Measurements from ENCODE around the gene NEU1.
"Not testable (repeated sequence)": the region's sequence is repeated elsewhere in the genome, so short reads cannot be mapped to it uniquely, and the experiment has no call there.

NEU1 gene

GRCh38 chr6:31822036-31822821 is 40.4 kb downstream of the NEU1 start:
- no peaks in the 10 kb centered on the region for H3K36me3 ChIP-seq
- H3K4me1 ChIP-seq: peaks cover 61 to 89% (median 81%) of the 10 kb centered on the region in 10 experiments

DNA sequence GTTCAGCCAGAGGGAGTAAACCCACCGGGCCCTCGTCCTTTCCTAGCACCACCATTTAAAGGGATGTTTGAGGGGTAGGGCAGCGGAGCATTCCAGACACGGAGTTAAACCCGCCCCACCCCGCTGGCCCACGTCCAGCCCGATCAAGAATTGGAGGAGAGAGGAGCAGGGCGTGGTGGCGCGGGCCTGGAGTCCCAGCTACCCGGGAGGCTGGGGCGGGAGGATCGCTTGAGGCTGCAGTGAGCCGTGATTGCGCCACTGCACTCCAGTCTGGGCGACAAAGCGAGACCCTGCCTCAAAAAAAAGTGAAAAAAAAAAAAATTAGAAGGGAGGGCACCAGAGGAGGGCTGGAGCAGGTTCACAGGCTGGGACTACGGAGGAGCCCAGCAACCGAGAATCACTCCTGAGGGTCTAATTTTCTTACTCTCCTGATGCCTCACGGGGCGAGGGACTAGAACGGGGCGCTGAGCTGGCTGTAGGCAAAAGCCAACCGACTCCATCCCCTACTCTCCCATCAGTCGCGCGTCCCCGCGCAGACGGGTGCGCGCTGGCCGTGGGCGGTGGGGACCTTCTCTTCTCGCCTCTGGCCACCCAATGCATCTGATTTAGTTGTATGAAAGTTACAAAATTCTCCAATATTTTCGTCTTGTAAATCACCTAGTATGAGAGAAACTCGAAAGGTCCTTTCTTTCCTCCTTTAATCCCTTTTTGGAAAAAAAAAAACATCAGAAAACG is 41.2 kb downstream of the NEU1 start:
- H3K27ac ChIP-seq: peak overlapping the region; percentile 77 to 91 (median 83)
- peaks cover 0 to 7% (median 0%) of the 10 kb centered on the region in 11 experiments; a peak in 1 of 22 replicates for H4K20me1 ChIP-seq
- peak overlapping the region; percentile 55 to 75 (median 66) for H3K4me3 ChIP-seq
- H3K9me3 ChIP-seq (replicated peaks in 1 of 11): no peaks in the 10 kb centered on the region
- H3K27me3 ChIP-seq: no peaks in the 10 kb centered on the region; a peak in 1 of 22 replicates
- peak in 1 of 11 experiments; percentile 17; a peak in 2 of 22 replicates for TF ChIP-seq Cebpa-rat (IDR thresholded peaks at IDR 0.05)
- peak overlapping the region; percentile 74 to 88 (median 83) for H3K9ac ChIP-seq
- H3K4me1 ChIP-seq: peaks cover 58 to 87% (median 78%) of the 10 kb centered on the region in 10 experiments
- no peaks in the 10 kb centered on the region for H3K36me3 ChIP-seq
- peak overlapping the region; percentile 83 to 99 (median 96) for H3K4me2 ChIP-seq

More at GRCh38 chr6:31822036-31822821, 40.4 kb downstream of the NEU1 start:
- peaks cover 0 to 6% (median 0%) of the 10 kb centered on the region in 11 experiments; a peak in 1 of 22 replicates for H4K20me1 ChIP-seq
- TF ChIP-seq Cebpa-rat (IDR thresholded peaks at IDR 0.05): no peak
- peak overlapping the region; percentile 77 to 94 (median 85) for H3K27ac ChIP-seq
- no peaks in the 10 kb centered on the region for H3K9me3 ChIP-seq (replicated peaks in 1 of 11)
- no peaks in the 10 kb centered on the region; a peak in 1 of 22 replicates for H3K27me3 ChIP-seq
- peak overlapping the region; percentile 55 to 75 (median 66) for H3K4me3 ChIP-seq
- peak overlapping the region; percentile 73 to 99 (median 96) for H3K4me2 ChIP-seq
- peak overlapping the region; percentile 74 to 92 (median 83) for H3K9ac ChIP-seq

DNA sequence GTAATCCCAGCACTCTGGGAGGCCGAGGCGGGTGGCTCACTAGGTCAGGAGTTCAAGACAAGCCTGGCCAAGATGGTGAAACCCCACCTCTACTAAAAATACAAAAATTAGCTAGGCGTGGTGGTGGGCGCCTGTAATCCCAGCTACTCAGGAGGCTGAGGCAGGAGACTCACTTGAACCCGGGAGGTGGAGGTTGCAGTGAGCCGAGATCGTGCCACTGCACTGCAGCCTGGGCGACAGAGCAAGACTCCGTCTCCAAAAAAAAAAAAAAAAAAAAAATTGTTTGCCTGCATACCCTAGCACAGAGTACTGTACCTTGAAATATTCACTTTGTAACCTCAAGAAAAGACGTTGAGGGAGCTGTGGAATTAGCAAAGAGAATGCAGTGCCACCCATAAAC is 42.2 kb downstream of the NEU1 start:
- H3K27me3 ChIP-seq; H4K20me1 ChIP-seq; H3K9me3 ChIP-seq (replicated peaks in 1 of 11); H3K36me3 ChIP-seq: not testable (repeated sequence)
- H3K9ac ChIP-seq: peak overlapping the region in 5 of 11 experiments; percentile 78 to 88 (median 83); a peak in 6 of 22 replicates
- H3K4me3 ChIP-seq: peak overlapping the region in 2 of 10 experiments; percentile 55 to 67; a peak in 5 of 20 replicates
- peak overlapping the region; percentile 83 to 99 (median 96) for H3K4me2 ChIP-seq
- peak overlapping the region in 2 of 11 experiments; percentile 77 to 86; a peak in 1 of 22 replicates for H3K27ac ChIP-seq
- H3K4me1 ChIP-seq: peaks cover 51 to 78% (median 69%) of the 10 kb centered on the region in 10 experiments

DNA sequence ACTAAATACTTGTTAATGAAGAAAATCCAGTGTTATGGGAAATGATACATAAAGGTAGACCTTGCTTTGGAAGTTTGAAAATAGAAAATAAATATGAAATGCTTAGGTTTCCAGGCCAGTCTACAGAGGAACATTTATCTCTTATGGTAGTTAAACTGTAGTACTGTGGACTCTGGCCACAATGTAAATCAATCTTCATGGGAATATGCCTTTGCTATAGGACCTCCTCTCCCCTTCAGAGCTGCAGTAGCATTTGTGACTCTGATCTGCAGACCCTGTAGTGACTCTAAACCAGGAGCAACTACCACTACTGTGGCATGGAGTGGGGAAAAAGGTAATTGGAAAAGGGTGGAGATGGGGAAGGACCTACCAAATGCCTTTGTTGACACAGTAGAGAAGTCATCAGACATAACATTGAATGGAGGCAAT is 42.7 kb downstream of the NEU1 start:
- Histone ChIP-seq H3K4me1 (peaks cover 56 to 78% (median 67%) of the 10 kb centered on the region in 10 experiments), H3K36me3 (no peaks in the 10 kb centered on the region), H3K9me3 (replicated peaks in 1 of 11) (peaks cover 0 to 6% (median 0%) of the 10 kb centered on the region in 11 experiments; a peak in 2 of 22 replicates), H3K27me3 (peaks cover 0 to 9% (median 8%) of the 10 kb centered on the region in 11 experiments; a peak in 17 of 22 replicates), H3K27ac (no peak overlapping the region), H3K9ac (peak overlapping the region in 1 of 11 experiments; percentile 38; a peak in 1 of 22 replicates), H3K4me2 (peak overlapping the region in 7 of 11 experiments; percentile 1 to 99 (median 96); a peak in 11 of 22 replicates), H3K4me3 (0 out of 20 replicates have a peak overlapping the region, but pooled peaks of 1 of the 10 experiments have one; percentile 67), H4K20me1 (peaks cover 0 to 7% (median 0%) of the 10 kb centered on the region in 11 experiments; a peak in 1 of 22 replicates)
- TF ChIP-seq Cebpa-rat (IDR thresholded peaks at IDR 0.05): no peak

- not testable (repeated sequence) for H4K20me1 ChIP-seq; H3K36me3 ChIP-seq; H3K9me3 ChIP-seq (replicated peaks in 1 of 11)
- Histone ChIP-seq H3K4me3 (peak overlapping the region; percentile 51 to 76 (median 68); a peak in 18 of 20 replicates), H3K4me2 (peak overlapping the region; percentile 51 to 99 (median 89)), H3K9ac (peak overlapping the region; percentile 20 to 83 (median 76); a peak in 20 of 22 replicates), H3K27me3 (peaks cover 0 to 27% (median 25%) of the 10 kb centered on the region in 11 experiments; a peak in 19 of 22 replicates), H3K4me1 (peaks cover 52 to 77% (median 68%) of the 10 kb centered on the region in 10 experiments), H3K27ac (peak overlapping the region; percentile 51 to 82 (median 66))
Observed at GRCh38 chr6:31817929-31818511, 44.6 kb downstream of the NEU1 start.

DNA sequence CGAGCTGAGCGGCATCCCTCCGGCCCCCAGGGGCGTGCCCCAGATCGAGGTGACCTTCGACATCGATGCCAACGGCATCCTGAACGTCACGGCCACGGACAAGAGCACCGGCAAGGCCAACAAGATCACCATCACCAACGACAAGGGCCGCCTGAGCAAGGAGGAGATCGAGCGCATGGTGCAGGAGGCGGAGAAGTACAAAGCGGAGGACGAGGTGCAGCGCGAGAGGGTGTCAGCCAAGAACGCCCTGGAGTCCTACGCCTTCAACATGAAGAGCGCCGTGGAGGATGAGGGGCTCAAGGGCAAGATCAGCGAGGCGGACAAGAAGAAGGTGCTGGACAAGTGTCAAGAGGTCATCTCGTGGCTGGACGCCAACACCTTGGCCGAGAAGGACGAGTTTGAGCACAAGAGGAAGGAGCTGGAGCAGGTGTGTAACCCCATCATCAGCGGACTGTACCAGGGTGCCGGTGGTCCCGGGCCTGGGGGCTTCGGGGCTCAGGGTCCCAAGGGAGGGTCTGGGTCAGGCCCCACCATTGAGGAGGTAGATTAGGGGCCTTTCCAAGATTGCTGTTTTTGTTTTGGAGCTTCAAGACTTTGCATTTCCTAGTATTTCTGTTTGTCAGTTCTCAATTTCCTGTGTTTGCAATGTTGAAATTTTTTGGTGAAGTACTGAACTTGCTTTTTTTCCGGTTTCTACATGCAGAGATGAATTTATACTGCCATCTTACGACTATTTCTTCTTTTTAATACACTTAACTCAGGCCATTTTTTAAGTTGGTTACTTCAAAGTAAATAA is 45.3 kb downstream of the NEU1 start:
- Histone ChIP-seq H3K9ac (peak overlapping the region; percentile 20 to 83 (median 76); a peak in 21 of 22 replicates), H3K27me3 (peaks cover 0 to 34% (median 30%) of the 10 kb centered on the region in 11 experiments; a peak in 19 of 22 replicates), H3K4me1 (peaks cover 50 to 76% (median 66%) of the 10 kb centered on the region in 10 experiments), H3K27ac (peak overlapping the region; percentile 51 to 82 (median 66)), H3K4me2 (peak overlapping the region; percentile 51 to 99 (median 89)), H3K4me3 (peak overlapping the region; percentile 51 to 76 (median 68))
- H3K9me3 ChIP-seq (replicated peaks in 1 of 11); H4K20me1 ChIP-seq; H3K36me3 ChIP-seq: not testable (repeated sequence)

DNA sequence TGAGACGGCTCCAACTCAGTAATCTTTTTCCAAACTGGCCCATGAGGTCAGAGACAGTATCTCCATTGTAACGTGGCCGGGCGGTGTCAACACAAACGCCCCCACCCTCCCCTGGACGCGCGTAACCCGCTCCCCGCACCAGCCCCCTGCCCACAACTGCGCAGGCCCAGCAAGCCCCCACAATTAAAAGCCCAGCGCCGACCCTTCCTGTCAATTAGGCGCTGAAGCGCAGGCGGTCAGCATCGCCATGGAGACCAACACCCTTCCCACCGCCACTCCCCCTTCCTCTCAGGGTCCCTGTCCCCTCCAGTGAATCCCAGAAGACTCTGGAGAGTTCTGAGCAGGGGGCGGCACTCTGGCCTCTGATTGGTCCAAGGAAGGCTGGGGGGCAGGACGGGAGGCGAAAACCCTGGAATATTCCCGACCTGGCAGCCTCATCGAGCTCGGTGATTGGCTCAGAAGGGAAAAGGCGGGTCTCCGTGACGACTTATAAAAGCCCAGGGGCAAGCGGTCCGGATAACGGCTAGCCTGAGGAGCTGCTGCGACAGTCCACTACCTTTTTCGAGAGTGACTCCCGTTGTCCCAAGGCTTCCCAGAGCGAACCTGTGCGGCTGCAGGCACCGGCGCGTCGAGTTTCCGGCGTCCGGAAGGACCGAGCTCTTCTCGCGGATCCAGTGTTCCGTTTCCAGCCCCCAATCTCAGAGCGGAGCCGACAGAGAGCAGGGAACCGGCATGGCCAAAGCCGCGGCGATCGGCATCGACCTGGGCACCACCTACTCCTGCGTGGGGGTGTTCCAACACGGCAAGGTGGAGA is 47.4 kb downstream of the NEU1 start, which contains the start of the genes HSPA1A and HSPA1L:
HSPA1A (plus strand) TSS at position 519 of the 814 bp plus-strand sequence; CDS start at position 733, 214 bp downstream.
HSPA1L (minus strand) TSS at position 259 of the 814 bp plus-strand sequence. CDS start 3,311 bp downstream, outside the sequence.
- Histone ChIP-seq H3K4me2 (peak within 1 kb of the TSS; percentile 76 to 95 (median 89)), H3K4me3 (peak within 1 kb of the TSS; percentile 50 to 67 (median 58)), H4K20me1 (peaks cover 0 to 7% (median 0%) of the 10 kb centered on the region in 11 experiments; a peak in 1 of 22 replicates), H3K9me3 (replicated peaks in 1 of 11) (peaks cover 0 to 6% (median 0%) of the 10 kb centered on the region in 11 experiments; a peak in 2 of 22 replicates), H3K9ac (peak within 1 kb of the TSS; percentile 54 to 78 (median 72)), H3K4me1 (peaks cover 36 to 59% (median 52%) of the 10 kb centered on the region in 10 experiments), H3K27ac (peak within 1 kb of the TSS; percentile 53 to 75 (median 71)), H3K36me3 (peaks cover 0 to 6% (median 0%) of the 10 kb centered on the region in 11 experiments; a peak in 1 of 22 replicates), H3K27me3 (peaks cover 0 to 37% (median 30%) of the 10 kb centered on the region in 11 experiments; a peak in 19 of 22 replicates)
- no peak for TF ChIP-seq Cebpa-rat (IDR thresholded peaks at IDR 0.05)

All from BLaER1 treated with 17β-estradiol and CSF1 and Interleukin-3, amounts not matched to agents 10 nM and 100 nM (cell line).